Mammary epithelial cell (primary cell): Measurements from ENCODE around the gene ASPM.

Experiments
- CTCF ChIP-seq, 2 donors: IDR thresholded peaks in 1 of 2; conservative IDR thresholded peaks in 1 of 2; 2 replicates each; pipeline ENCODE4 v1.5.1; 2011 to 2012; ENCODE audit warnings: inconsistent platforms in 2 of 2, low read length in 2 of 2, mild to moderate bottlenecking in 2 of 2, control low read depth in 1 of 2, low read depth in 1 of 2; ENCODE audit not compliant: insufficient read depth in 1 of 2; ENCODE audit errors: extremely low read depth in 1 of 2
- EZH2 ChIP-seq: IDR thresholded peaks from 2 replicates; pipeline ENCODE4 v1.6.1; 2012; ENCODE audit warnings: low read length, inconsistent platforms, borderline replicate concordance

- no peak for TF ChIP-seq CTCF (conservative IDR thresholded peaks at IDR 0.05 in 1 of 2, IDR thresholded peaks at IDR 0.05 in 1 of 2; ENCODE audit: extremely low read depth in 1 of 2, insufficient read depth in 1 of 2, low read depth in 1 of 2, low read length in 2 of 2)
- TF ChIP-seq EZH2, result no peak
Measured at GRCh38 chr1:197036861-197037260, 109.6 kb downstream of the ASPM start.
